ENCODE results near the gene CST11.
A peak's percentile ranks its signal among the peaks of the same experiment; 100 is the strongest.

CST11 gene

GRCh38 chr20:23450877-23451276 lies 1.8 kb downstream of the CST11 start:
- Histone ChIP-seq H3K27me3 (ENCODE audit: low read depth, low read length) (no peaks in the 10 kb centered on the region), H3K79me2 (ENCODE audit: low read length) (no peaks in the 10 kb centered on the region), H3K4me2 (ENCODE audit: low read length) (no peak overlapping the region), H2AFZ (ENCODE audit: low read depth, low read length) (no peak overlapping the region), H3K9ac (ENCODE audit: low read length) (no peak overlapping the region), H4K20me1 (ENCODE audit: insufficient read depth, low read length) (no peaks in the 10 kb centered on the region), H3K4me1 (ENCODE audit: low read length) (peaks cover 10% of the 10 kb centered on the region), H3K27ac (ENCODE audit: low read length) (no peak overlapping the region), H3K9me3 (ENCODE audit: insufficient read depth, low read length) (no peaks in the 10 kb centered on the region), H3K36me3 (replicated peaks; ENCODE audit: low read depth, low read length) (no peaks in the 10 kb centered on the region), H3K4me3 (ENCODE audit: low read length) (no peak overlapping the region)
- TF ChIP-seq CTCF (IDR thresholded peaks at IDR 0.05; ENCODE audit: low read depth, low read length), result no peak
- no peak for TF ChIP-seq EZH2phosphoT487 (IDR thresholded peaks at IDR 0.05; ENCODE audit: low read depth)

- Histone ChIP-seq H3K36me3 (replicated peaks; ENCODE audit: low read depth, low read length) (no peaks in the 10 kb centered on the region), H3K9ac (ENCODE audit: low read length) (no peak overlapping the region), H3K27ac (ENCODE audit: low read length) (no peak overlapping the region), H4K20me1 (ENCODE audit: insufficient read depth, low read length) (no peaks in the 10 kb centered on the region), H3K79me2 (ENCODE audit: low read length) (no peaks in the 10 kb centered on the region), H2AFZ (ENCODE audit: low read depth, low read length) (no peak overlapping the region), H3K9me3 (ENCODE audit: insufficient read depth, low read length) (no peaks in the 10 kb centered on the region), H3K4me3 (ENCODE audit: low read length) (no peak overlapping the region), H3K4me2 (ENCODE audit: low read length) (peak overlapping the region; percentile 8; the same call in 1 of the 2 replicates), H3K27me3 (ENCODE audit: low read depth, low read length) (no peaks in the 10 kb centered on the region), H3K4me1 (ENCODE audit: low read length) (peaks cover 10% of the 10 kb centered on the region)
- TF ChIP-seq EZH2phosphoT487 (IDR thresholded peaks at IDR 0.05; ENCODE audit: low read depth) (no peak), CTCF (IDR thresholded peaks at IDR 0.05; ENCODE audit: low read depth, low read length) (no peak)
These were observed 3.3 kb downstream of the CST11 start for GRCh38 chr20:23449421-23449820.

- Histone ChIP-seq H4K20me1 (ENCODE audit: insufficient read depth, low read length) (no peaks in the 10 kb centered on the region), H3K9me3 (ENCODE audit: insufficient read depth, low read length) (no peaks in the 10 kb centered on the region), H3K4me3 (ENCODE audit: low read length) (no peak overlapping the region), H2AFZ (ENCODE audit: low read depth, low read length) (no peak overlapping the region), H3K4me1 (ENCODE audit: low read length) (peaks cover 10% of the 10 kb centered on the region), H3K36me3 (replicated peaks; ENCODE audit: low read depth, low read length) (no peaks in the 10 kb centered on the region), H3K27ac (ENCODE audit: low read length) (no peak overlapping the region), H3K4me2 (ENCODE audit: low read length) (no peak overlapping the region), H3K9ac (ENCODE audit: low read length) (no peak overlapping the region), H3K27me3 (ENCODE audit: low read depth, low read length) (no peaks in the 10 kb centered on the region), H3K79me2 (ENCODE audit: low read length) (no peaks in the 10 kb centered on the region)
- no peak for TF ChIP-seq CTCF (IDR thresholded peaks at IDR 0.05; ENCODE audit: low read depth, low read length)
- no peak for TF ChIP-seq EZH2phosphoT487 (IDR thresholded peaks at IDR 0.05; ENCODE audit: low read depth)
These were observed 4.5 kb downstream of the CST11 start for GRCh38 chr20:23448167-23448566.

- Histone ChIP-seq H3K4me2 (ENCODE audit: low read length) (no peak overlapping the region), H2AFZ (ENCODE audit: low read depth, low read length) (no peak overlapping the region), H3K9me3 (ENCODE audit: insufficient read depth, low read length) (no peaks in the 10 kb centered on the region), H3K4me1 (ENCODE audit: low read length) (peaks cover 10% of the 10 kb centered on the region), H3K27me3 (ENCODE audit: low read depth, low read length) (peaks cover 3% of the 10 kb centered on the region; the same call in 1 of the 2 replicates), H3K79me2 (ENCODE audit: low read length) (no peaks in the 10 kb centered on the region), H3K27ac (ENCODE audit: low read length) (no peak overlapping the region), H3K9ac (ENCODE audit: low read length) (no peak overlapping the region), H3K4me3 (ENCODE audit: low read length) (no peak overlapping the region), H4K20me1 (ENCODE audit: insufficient read depth, low read length) (no peaks in the 10 kb centered on the region), H3K36me3 (replicated peaks; ENCODE audit: low read depth, low read length) (no peaks in the 10 kb centered on the region)
- TF ChIP-seq EZH2phosphoT487 (IDR thresholded peaks at IDR 0.05; ENCODE audit: low read depth) (no peak), CTCF (IDR thresholded peaks at IDR 0.05; ENCODE audit: low read depth, low read length) (peak; percentile 72)
These were observed 6.2 kb downstream of the CST11 start for GRCh38 chr20:23446505-23446904.
